RPMI7951 (cell line): ENCODE measurements around the gene TANK. TPM values are rescaled to one million over a fixed set of nuclear protein-coding genes. Genes with fewer than 3 reads are reported as not detected.
A peak's percentile ranks its signal among the peaks of the same experiment; 100 is the strongest.
"Not testable (repeated sequence)": the region's sequence is repeated elsewhere in the genome, so short reads cannot be mapped to it uniquely, and the experiment has no call there.

Experiments used
- DNase-seq: peaks from one replicate; pipeline ENCODE4 v3.0.0-alpha.2; 2012; ENCODE audit warnings: low read depth
- total RNA-seq: library from RNA; depleted of rRNA; stranded (reverse); fragments of >200 nt; shearing (Covaris generic); gene quantifications from 2 replicates; pipeline ENCODE4 v1.2.3, GENCODE V29; 2014

TANK gene
- total RNA-seq, 1 experiment from 2014 or later = 125 TPM

- DNase-seq = no peak
These were observed 9.1 kb downstream of the TANK start for GRCh38 chr2:161169335-161169734.

GRCh38 chr2:161170377-161170776 is 10.1 kb downstream of the TANK start:
- no peak for DNase-seq

- DNase-seq = peak; percentile 10
These were observed 11.0 kb downstream of the TANK start for GRCh38 chr2:161170958-161171932.

- no peak for DNase-seq
These were observed 12.8 kb downstream of the TANK start for GRCh38 chr2:161172901-161173540.

- DNase-seq = no peak
These were observed 13.4 kb downstream of the TANK start for GRCh38 chr2:161173541-161174194.

GRCh38 chr2:161177969-161178368 is 17.7 kb downstream of the TANK start:
- DNase-seq = no peak

GRCh38 chr2:161178756-161179155 is 18.5 kb downstream of the TANK start:
- DNase-seq = no peak

- no peak for DNase-seq
These were observed 29.8 kb downstream of the TANK start for GRCh38 chr2:161190050-161190449.

- DNase-seq = not testable (repeated sequence)
These were observed 35.4 kb downstream of the TANK start for GRCh38 chr2:161195602-161196001.

- no peak for DNase-seq
These were observed 39.9 kb downstream of the TANK start for GRCh38 chr2:161199912-161200701.

GRCh38 chr2:161204846-161205245 is 44.6 kb downstream of the TANK start:
- no peak for DNase-seq

GRCh38 chr2:161206471-161207032 is 46.3 kb downstream of the TANK start:
- DNase-seq = no peak

- DNase-seq = no peak
These were observed 47.7 kb downstream of the TANK start for GRCh38 chr2:161207941-161208340.

- peak; percentile 81 for DNase-seq
These were observed 48.4 kb downstream of the TANK start for GRCh38 chr2:161208527-161209139.

GRCh38 chr2:161209902-161210301 is 49.7 kb downstream of the TANK start:
- no peak for DNase-seq

- DNase-seq = no peak
These were observed 57.5 kb downstream of the TANK start for GRCh38 chr2:161217597-161218185.

- DNase-seq = no peak
These were observed 59.0 kb downstream of the TANK start for GRCh38 chr2:161219211-161219610.

GRCh38 chr2:161223139-161223732 is 63.0 kb downstream of the TANK start:
- peak; percentile 26 for DNase-seq

- DNase-seq = no peak
These were observed 68.4 kb downstream of the TANK start for GRCh38 chr2:161228511-161229240.
